Right ventricle myocardium inferior (tissue), 1 donor: Measurements from ENCODE around the gene CLDN3. TPM values are rescaled to one million over a fixed set of nuclear protein-coding genes. Genes with fewer than 3 reads are reported as not detected.

ENCODE experiments used
- total RNA-seq: library from RNA; stranded (reverse); fragmentation: NEBNext Ultra II Directional; extraction: Animal tissue kit (Norgen Biotek cat#: 25700); gene quantifications from one replicate; pipeline ENCODE4 v1.2.1, GENCODE V29; 2021
- donor health status: DM: no; HTN: yes; CAD: no; lungs with severe emphysema.

Gene CLDN3
- total RNA-seq, 1 donor from 2014 or later, result not detected

Other genes with a start within 250 kb of the CLDN3 start
- 40.9 TPM for gene BAZ1B, start 248.0 kb downstream of the CLDN3 start, total RNA-seq
- gene BCL7B, start 212.6 kb downstream of the CLDN3 start, total RNA-seq, result 71.5 TPM
- gene TBL2, start 191.7 kb downstream of the CLDN3 start, total RNA-seq, result 10.4 TPM
- gene MLXIPL, start 145.7 kb downstream of the CLDN3 start, total RNA-seq, result 6.4 TPM
- 3.0 TPM for gene VPS37D, start 102.4 kb downstream of the CLDN3 start, total RNA-seq
- 13.8 TPM for gene DNAJC30, start 86.8 kb downstream of the CLDN3 start, total RNA-seq
- gene BUD23, start 86.7 kb downstream of the CLDN3 start, total RNA-seq, result 81.1 TPM
- 1.6 TPM for gene STX1A, start 50.6 kb downstream of the CLDN3 start, total RNA-seq
- gene ABHD11, start 31.5 kb downstream of the CLDN3 start, total RNA-seq, result 21.5 TPM
- not detected for gene CLDN4, start 60.7 kb upstream of the CLDN3 start, total RNA-seq
- gene METTL27, start 72.2 kb upstream of the CLDN3 start, total RNA-seq, result 0.27 TPM
- not detected for gene TMEM270, start 90.9 kb upstream of the CLDN3 start, total RNA-seq